ENCODE measurements around the gene ARF1. TPM values are rescaled to one million over a fixed set of nuclear protein-coding genes. Genes with fewer than 3 reads are reported as not detected.

ARF1 gene
- total and polyA plus RNA-seq, 10 of the 15 experiments (the other 5 are each of a cell fraction or from before 2014, with no cell fraction given) = 48.4 to 508 (median 283) TPM

DNA sequence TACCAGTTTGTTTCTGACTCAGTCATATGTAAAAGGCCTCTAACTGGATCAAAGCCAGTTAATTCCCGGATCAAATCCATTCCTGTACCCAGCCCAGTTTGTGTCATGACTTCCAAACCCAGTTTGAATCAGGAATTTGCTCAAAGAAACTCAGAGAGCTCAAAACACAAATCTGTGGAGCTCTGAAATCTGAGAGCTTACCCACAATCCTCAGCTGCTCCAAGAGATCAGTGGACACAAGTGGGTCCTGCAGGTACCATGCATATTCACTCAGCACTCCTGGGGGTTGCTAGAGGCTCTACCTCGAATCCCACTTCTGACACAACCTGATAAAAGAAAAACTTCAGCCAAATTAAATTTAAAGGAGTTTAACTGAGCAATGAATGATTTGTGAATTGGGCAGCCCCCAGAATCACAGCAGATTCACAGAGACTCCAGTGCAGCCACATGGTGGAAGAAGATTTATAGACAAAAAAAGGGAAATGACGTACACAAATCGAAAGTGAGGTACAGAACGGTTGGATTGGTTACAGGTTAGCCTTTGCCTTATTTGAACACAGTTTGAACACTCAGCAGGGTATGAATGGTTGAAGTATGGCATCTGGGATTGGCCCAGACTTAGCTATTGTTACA lies 38.5 kb downstream of the ARF1 start (continued):
- TF ChIP-seq E4F1 (IDR thresholded peaks at IDR 0.05; ENCODE audit: borderline replicate concordance, partially characterized antibody) (no peak), EZH2 (IDR thresholded peaks at IDR 0.05; ENCODE audit: borderline replicate concordance, control insufficient read depth, low read depth, low read length) (no peak), PBX3 (IDR thresholded peaks at IDR 0.05; ENCODE audit: insufficient replicate concordance, low read depth, low read length) (no peak), PAX5 (IDR thresholded peaks at IDR 0.05; ENCODE audit: borderline replicate concordance, low read depth, low read length) (no peak), IRF3 (IDR thresholded peaks at IDR 0.05) (no peak), RAD51 (IDR thresholded peaks at IDR 0.05) (no peak), CHD4 (IDR thresholded peaks at IDR 0.05) (no peak), NRF1 (conservative IDR thresholded peaks at IDR 0.05; ENCODE audit: low read depth, low read length) (no peak), CBX3 (IDR thresholded peaks at IDR 0.05; ENCODE audit: borderline replicate concordance, low read depth) (no peak), ZNF207 (IDR thresholded peaks at IDR 0.05; ENCODE audit: borderline replicate concordance) (no peak), SPI1 (IDR thresholded peaks at IDR 0.05; ENCODE audit: borderline replicate concordance, insufficient read depth, low read depth, low read length) (peak; percentile 54), KLF5 (IDR thresholded peaks at IDR 0.05; ENCODE audit: partially characterized antibody) (no peak), POLR2AphosphoS2 (IDR thresholded peaks at IDR 0.05; ENCODE audit: low read depth, low read length) (no peak), CBX5 (IDR thresholded peaks at IDR 0.05; ENCODE audit: low read depth) (no peak), SRF (IDR thresholded peaks at IDR 0.05; ENCODE audit: low read depth in 2 of 2, low read length in 2 of 2) (0 out of 4 replicates have a peak, but pooled peaks of 1 of the 2 experiments have one; percentile 38), NBN (IDR thresholded peaks at IDR 0.05) (no peak), TAF1 (IDR thresholded peaks at IDR 0.05; ENCODE audit: borderline replicate concordance, low read depth, low read length) (no peak), RCOR1 (conservative IDR thresholded peaks at IDR 0.05; ENCODE audit: low read depth, low read length) (no peak), DPF2 (IDR thresholded peaks at IDR 0.05) (no peak), RELB (IDR thresholded peaks at IDR 0.05; ENCODE audit: low read depth) (no peak), POLR2A (IDR thresholded peaks at IDR 0.05; ENCODE audit: low read depth, low read length) (no peak), NR2F1 (conservative IDR thresholded peaks at IDR 0.05) (no peak), ASH2L (IDR thresholded peaks at IDR 0.05; ENCODE audit: borderline replicate concordance, low read depth) (no peak)
- TF ChIP-seq, protein P1, sequence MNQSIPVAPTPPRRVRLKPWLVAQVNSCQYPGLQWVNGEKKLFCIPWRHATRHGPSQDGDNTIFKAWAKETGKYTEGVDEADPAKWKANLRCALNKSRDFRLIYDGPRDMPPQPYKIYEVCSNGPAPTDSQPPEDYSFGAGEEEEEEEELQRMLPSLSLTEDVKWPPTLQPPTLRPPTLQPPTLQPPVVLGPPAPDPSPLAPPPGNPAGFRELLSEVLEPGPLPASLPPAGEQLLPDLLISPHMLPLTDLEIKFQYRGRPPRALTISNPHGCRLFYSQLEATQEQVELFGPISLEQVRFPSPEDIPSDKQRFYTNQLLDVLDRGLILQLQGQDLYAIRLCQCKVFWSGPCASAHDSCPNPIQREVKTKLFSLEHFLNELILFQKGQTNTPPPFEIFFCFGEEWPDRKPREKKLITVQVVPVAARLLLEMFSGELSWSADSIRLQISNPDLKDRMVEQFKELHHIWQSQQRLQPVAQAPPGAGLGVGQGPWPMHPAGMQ (IDR thresholded peaks at IDR 0.05; ENCODE audit: borderline replicate concordance) = no peak

Measured in GM12878 (cell line).